ENCODE measurements around the gene TERF2IP. TPM values are rescaled to one million over a fixed set of nuclear protein-coding genes. Genes with fewer than 3 reads are reported as not detected.

Gene TERF2IP
- total RNA-seq, 2 donors from 2014 or later, result 89.7 to 116 TPM

DNA sequence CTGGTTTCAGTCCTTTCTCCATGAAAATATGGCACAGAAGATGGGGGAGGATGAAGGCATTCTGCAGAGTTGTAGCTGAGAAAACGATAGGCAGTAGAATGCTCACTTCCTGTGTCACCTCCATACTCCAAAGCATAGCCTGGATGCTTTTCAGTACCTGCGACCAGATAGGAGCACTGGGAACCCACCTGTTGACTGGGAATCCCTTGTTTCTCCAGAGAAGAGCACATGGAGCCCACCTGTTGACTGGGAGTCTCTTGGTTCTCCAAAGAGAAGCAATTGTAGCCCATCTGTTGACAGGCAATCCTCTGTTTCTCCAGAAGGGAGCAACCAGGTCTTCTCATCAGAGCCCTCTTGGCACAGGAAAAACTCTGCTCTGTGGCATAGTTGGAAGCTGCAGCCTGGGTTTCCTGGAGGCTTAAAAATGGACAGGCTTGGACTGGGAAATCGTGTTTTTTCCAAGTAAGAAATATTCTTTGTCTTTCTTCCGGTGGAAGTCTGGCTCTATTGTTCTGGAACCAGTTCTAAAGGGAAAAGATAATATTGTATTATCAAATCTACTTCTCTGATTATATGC lies 13.2 kb downstream of the TERF2IP start:
- no peak for DNase-seq (ENCODE audit: low spot score)
- Histone ChIP-seq H3K4me1 (replicated peaks) (no peaks in the 10 kb centered on the region), H3K36me3 (peaks cover 3 to 9% of the 10 kb centered on the region in 2 donors), H3K9me3 (no peaks in the 10 kb centered on the region), H3K27me3 (replicated peaks; ENCODE audit: insufficient read depth) (no peaks in the 10 kb centered on the region), H3K27ac (no peak overlapping the region), H3K4me3 (no peak overlapping the region)
- intact Hi-C loops (cut with DNase I), result no loop called here
- 73% methylated on average over 4 of the region's 4 CpGs for WGBS
- TF ChIP-seq, protein P1, sequence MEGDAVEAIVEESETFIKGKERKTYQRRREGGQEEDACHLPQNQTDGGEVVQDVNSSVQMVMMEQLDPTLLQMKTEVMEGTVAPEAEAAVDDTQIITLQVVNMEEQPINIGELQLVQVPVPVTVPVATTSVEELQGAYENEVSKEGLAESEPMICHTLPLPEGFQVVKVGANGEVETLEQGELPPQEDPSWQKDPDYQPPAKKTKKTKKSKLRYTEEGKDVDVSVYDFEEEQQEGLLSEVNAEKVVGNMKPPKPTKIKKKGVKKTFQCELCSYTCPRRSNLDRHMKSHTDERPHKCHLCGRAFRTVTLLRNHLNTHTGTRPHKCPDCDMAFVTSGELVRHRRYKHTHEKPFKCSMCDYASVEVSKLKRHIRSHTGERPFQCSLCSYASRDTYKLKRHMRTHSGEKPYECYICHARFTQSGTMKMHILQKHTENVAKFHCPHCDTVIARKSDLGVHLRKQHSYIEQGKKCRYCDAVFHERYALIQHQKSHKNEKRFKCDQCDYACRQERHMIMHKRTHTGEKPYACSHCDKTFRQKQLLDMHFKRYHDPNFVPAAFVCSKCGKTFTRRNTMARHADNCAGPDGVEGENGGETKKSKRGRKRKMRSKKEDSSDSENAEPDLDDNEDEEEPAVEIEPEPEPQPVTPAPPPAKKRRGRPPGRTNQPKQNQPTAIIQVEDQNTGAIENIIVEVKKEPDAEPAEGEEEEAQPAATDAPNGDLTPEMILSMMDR (IDR thresholded peaks at IDR 0.05), result no peak
- TF ChIP-seq POLR2A (IDR thresholded peaks at IDR 0.05) (no peak), POLR2AphosphoS5 (IDR thresholded peaks at IDR 0.05) (no peak)

DNA sequence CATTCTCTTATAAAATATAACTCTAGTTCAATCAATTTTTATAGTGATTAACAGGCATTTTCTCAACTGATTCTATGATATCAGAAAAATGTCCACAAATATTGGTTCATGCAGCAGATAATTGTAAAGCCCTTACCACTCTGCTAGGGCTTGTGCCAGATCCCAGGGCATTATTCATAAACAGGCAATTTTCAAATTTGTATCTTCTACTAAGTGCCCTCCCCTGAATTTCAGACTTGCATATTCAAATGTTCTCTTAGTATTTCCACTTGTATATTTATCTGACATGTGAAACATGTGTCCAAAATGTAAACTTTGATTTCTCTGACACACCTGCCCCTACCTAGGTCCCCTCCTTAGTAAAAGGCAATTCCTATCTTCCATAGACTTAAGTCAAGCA lies 19.9 kb downstream of the TERF2IP start:
- no peak overlapping the region for H3K4me3 ChIP-seq
- H3K36me3 ChIP-seq, result no peaks in the 10 kb centered on the region
- H3K27me3 ChIP-seq (replicated peaks; ENCODE audit: insufficient read depth), result no peaks in the 10 kb centered on the region
- H3K4me1 ChIP-seq (replicated peaks), result no peaks in the 10 kb centered on the region
- TF ChIP-seq POLR2A (IDR thresholded peaks at IDR 0.05), result no peak
- no peak overlapping the region for H3K27ac ChIP-seq
- H3K9me3 ChIP-seq, result no peaks in the 10 kb centered on the region
- intact Hi-C loops (cut with DNase I), result no loop called here
- DNase-seq (ENCODE audit: low spot score), result no peak

DNA sequence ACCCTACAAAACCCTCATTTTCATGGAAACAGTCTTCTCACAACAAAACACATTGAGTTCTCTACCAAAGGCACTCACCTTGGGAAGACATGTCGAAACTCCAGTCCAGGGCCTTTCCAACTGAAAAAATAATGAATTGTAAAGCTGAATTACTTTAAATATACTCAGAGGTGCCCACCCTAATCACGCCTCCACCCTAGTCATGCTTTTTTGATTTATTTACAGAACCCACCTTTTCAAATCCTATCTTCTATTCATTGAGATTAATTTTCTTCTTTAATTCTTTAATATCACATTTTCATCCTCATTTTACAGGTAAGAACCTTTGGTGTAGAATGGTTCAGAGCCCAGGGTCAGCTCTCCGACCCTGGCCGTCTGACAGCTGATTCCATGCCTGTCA lies 29.3 kb downstream of the TERF2IP start, which contains the start of gene CPHXL2:
CPHXL2 (minus strand) TSS at position 101 of the 400 bp plus-strand sequence; CDS start at position 91, 10 bp downstream.
- 96% methylated on average over 4 of the region's 4 CpGs for WGBS
- no peak for DNase-seq (ENCODE audit: low spot score)
- TF ChIP-seq, protein P1 (IDR thresholded peaks at IDR 0.05), result no peak
- no peak for TF ChIP-seq POLR2A (IDR thresholded peaks at IDR 0.05)
- H3K27ac ChIP-seq, result no peak within 1 kb of the TSS
- no peaks in the 10 kb centered on the region for H3K36me3 ChIP-seq
- no peaks in the 10 kb centered on the region for H3K4me1 ChIP-seq (replicated peaks)
- H3K4me3 ChIP-seq, result no peak within 1 kb of the TSS
- intact Hi-C loops (cut with DNase I), result no loop called here
- no peaks in the 10 kb centered on the region for H3K9me3 ChIP-seq
- H3K27me3 ChIP-seq (replicated peaks; ENCODE audit: insufficient read depth), result no peaks in the 10 kb centered on the region

DNA sequence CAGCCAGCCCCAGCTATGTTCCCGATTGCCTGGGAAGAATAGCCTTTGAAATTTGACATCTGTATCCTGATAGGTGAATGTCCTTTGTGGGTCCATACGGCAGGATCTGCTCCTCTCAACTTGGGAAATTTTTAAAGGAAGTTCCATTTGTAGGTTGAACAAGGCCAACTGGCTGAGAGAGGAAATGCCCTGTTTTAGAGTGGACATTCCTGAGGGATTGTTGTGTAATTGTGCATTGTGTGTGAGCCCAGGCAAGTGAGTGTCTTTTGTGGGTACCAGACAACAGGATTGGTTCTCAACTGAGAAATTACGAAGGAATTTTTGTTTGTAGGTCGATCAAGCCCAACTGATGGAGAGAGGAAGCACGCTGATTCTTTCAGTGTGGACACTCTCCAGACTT lies 31.8 kb downstream of the TERF2IP start:
- Histone ChIP-seq H3K4me1 (replicated peaks) (no peaks in the 10 kb centered on the region), H3K9me3 (no peaks in the 10 kb centered on the region), H3K4me3 (no peak overlapping the region), H3K27ac (no peak overlapping the region), H3K36me3 (no peaks in the 10 kb centered on the region), H3K27me3 (replicated peaks; ENCODE audit: insufficient read depth) (no peaks in the 10 kb centered on the region)
- WGBS, result 84% methylated on average over 5 of the region's 5 CpGs
- TF ChIP-seq POLR2AphosphoS5 (IDR thresholded peaks at IDR 0.05), result no peak
- TF ChIP-seq POLR2A (IDR thresholded peaks at IDR 0.05), result no peak
- TF ChIP-seq, protein P1 (IDR thresholded peaks at IDR 0.05), result no peak
- DNase-seq (ENCODE audit: low spot score), result no peak
- intact Hi-C loops (cut with DNase I), result no loop called here

DNA sequence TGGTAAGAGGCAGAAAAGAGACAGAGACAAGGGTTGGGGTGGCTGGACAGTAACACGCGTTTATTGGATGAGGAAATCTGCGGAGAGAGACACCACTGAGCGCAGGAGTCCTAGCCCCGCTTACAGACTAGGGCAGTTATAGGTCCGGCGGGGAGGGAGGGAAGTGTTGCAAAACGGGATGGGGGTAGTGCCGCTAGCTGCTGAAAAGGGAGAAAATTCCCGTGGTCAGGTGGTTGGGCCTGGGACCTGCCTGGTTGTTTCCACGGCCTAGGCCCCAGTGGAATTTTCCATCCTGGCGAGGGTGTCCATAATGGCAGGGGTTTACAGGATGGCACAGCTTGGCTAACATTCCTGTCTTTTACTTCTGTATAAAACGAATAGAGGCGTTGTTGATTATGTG lies 34.7 kb downstream of the TERF2IP start:
- Histone ChIP-seq H3K36me3 (no peaks in the 10 kb centered on the region), H3K27me3 (replicated peaks; ENCODE audit: insufficient read depth) (no peaks in the 10 kb centered on the region), H3K4me1 (replicated peaks) (no peaks in the 10 kb centered on the region), H3K27ac (no peak overlapping the region), H3K9me3 (no peaks in the 10 kb centered on the region), H3K4me3 (no peak overlapping the region)
- intact Hi-C loops (cut with DNase I), result no loop called here
- TF ChIP-seq, protein P1 (IDR thresholded peaks at IDR 0.05), result no peak
- TF ChIP-seq POLR2AphosphoS5 (IDR thresholded peaks at IDR 0.05), result no peak
- TF ChIP-seq POLR2A (IDR thresholded peaks at IDR 0.05), result no peak
- DNase-seq (ENCODE audit: low spot score), result no peak
- 91% methylated on average over 14 of the region's 14 CpGs for WGBS
